Fibroblast of lung (primary cell): ENCODE data around the gene GATA5.

Experiments
- EZH2 ChIP-seq: IDR thresholded peaks from 2 replicates; pipeline ENCODE4 v1.5.1; 2012; ENCODE audit warnings: low read length, control low read depth, mild to moderate bottlenecking; ENCODE audit errors: missing control alignments
- TF ChIP-seq, protein P1 (sequence below), 2 donors: IDR thresholded peaks in 1 of 2; conservative IDR thresholded peaks in 1 of 2; 1 replicate in 1 of 2; 2 replicates in 1 of 2; pipeline ENCODE4 v1.5.1; 2011 to 2012; ENCODE audit warnings: low read length in 2 of 2, control low read depth in 1 of 2, inconsistent platforms in 1 of 2, low read depth in 1 of 2, mild to moderate bottlenecking in 1 of 2

DNA sequence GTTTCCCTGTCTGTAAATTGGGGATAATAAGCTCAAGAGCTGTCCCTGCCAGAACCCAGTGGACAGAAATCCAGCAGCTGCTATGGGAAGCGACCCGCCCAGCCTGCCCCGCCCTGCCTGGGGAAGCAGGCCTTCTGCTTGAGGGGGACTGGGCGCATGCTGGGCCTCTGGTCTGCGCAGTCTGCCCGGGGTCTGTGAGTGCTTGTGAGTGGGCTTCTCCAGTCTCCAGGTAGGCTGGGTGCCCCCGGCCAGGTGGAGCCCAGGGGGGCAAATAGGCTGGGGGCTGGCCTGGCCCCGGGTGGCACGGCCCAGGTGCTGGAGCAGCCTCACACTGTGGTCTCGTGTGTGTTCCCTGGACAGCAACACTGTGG is 47.8 kb downstream of the GATA5 start:
- TF ChIP-seq, protein P1, sequence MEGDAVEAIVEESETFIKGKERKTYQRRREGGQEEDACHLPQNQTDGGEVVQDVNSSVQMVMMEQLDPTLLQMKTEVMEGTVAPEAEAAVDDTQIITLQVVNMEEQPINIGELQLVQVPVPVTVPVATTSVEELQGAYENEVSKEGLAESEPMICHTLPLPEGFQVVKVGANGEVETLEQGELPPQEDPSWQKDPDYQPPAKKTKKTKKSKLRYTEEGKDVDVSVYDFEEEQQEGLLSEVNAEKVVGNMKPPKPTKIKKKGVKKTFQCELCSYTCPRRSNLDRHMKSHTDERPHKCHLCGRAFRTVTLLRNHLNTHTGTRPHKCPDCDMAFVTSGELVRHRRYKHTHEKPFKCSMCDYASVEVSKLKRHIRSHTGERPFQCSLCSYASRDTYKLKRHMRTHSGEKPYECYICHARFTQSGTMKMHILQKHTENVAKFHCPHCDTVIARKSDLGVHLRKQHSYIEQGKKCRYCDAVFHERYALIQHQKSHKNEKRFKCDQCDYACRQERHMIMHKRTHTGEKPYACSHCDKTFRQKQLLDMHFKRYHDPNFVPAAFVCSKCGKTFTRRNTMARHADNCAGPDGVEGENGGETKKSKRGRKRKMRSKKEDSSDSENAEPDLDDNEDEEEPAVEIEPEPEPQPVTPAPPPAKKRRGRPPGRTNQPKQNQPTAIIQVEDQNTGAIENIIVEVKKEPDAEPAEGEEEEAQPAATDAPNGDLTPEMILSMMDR (conservative IDR thresholded peaks at IDR 0.05 in 1 of 2, IDR thresholded peaks at IDR 0.05 in 1 of 2; ENCODE audit: low read depth in 1 of 2, low read length in 2 of 2): no peak
- TF ChIP-seq EZH2: no peak
